DND-41 (cell line): Measurements from ENCODE around the gene FAM110A.

Experiments used
- CTCF ChIP-seq: IDR thresholded peaks from 2 replicates; pipeline ENCODE4 v1.5.1; 2012; ENCODE audit warnings: borderline replicate concordance, low read length, moderate library complexity, mild to moderate bottlenecking; ENCODE audit not compliant: poor library complexity, severe bottlenecking; ENCODE audit errors: extremely low read depth
- EZH2 ChIP-seq: IDR thresholded peaks from 3 replicates; pipeline ENCODE4 v1.6.1; 2012; ENCODE audit warnings: borderline replicate concordance, low read depth, mild to moderate bottlenecking, moderate library complexity, low read length, inconsistent platforms; ENCODE audit not compliant: severe bottlenecking

GRCh38 chr20:840858-841567 is 7.5 kb downstream of the FAM110A start:
- no peak for TF ChIP-seq CTCF
- TF ChIP-seq EZH2: no peak
